Thyroid gland (tissue), 4 donors: Measurements from ENCODE around the gene DNAJC16.

Source experiments
- POLR2A ChIP-seq, 2 donors: fragments of 450-650 bp; IDR thresholded peaks; one replicate each; pipeline ENCODE4 v1.6.1; 2017; ENCODE audit warnings: antibody characterized with exemption in 2 of 2, mild to moderate bottlenecking in 2 of 2, moderate library complexity in 1 of 2
- TF ChIP-seq, protein P1 (sequence below), 6 experiments: fragments of 200-600 bp in 3 of 6; fragments of 450-650 bp in 3 of 6; sonication (generic) in 3 of 6; IDR thresholded peaks; one replicate each; pipeline ENCODE4 v1.5.1; 2016 to 2019; ENCODE audit warnings: antibody characterized with exemption in 6 of 6, mild to moderate bottlenecking in 2 of 6, inconsistent platforms in 1 of 6, moderate library complexity in 1 of 6

DNA sequence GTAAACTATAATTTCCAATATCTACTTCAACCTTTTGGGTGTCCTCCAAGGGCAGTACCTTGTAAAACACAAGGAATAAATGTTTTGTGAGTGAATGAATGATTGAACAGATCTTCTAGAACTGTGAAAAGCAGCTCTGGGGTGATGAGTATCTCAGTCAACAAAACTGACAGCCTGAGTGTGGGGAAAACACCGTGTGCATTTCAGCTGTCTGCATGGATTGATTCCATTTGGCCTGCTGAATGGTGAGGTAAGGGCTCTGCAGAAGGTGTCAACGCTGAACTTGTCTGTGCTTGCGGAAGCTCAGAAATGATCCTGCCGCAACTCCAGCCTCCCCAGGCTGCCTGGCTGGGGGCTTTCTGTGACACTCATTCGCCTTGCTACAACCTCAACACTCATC lies 65.6 kb downstream of the DNAJC16 start:
- TF ChIP-seq, protein P1, sequence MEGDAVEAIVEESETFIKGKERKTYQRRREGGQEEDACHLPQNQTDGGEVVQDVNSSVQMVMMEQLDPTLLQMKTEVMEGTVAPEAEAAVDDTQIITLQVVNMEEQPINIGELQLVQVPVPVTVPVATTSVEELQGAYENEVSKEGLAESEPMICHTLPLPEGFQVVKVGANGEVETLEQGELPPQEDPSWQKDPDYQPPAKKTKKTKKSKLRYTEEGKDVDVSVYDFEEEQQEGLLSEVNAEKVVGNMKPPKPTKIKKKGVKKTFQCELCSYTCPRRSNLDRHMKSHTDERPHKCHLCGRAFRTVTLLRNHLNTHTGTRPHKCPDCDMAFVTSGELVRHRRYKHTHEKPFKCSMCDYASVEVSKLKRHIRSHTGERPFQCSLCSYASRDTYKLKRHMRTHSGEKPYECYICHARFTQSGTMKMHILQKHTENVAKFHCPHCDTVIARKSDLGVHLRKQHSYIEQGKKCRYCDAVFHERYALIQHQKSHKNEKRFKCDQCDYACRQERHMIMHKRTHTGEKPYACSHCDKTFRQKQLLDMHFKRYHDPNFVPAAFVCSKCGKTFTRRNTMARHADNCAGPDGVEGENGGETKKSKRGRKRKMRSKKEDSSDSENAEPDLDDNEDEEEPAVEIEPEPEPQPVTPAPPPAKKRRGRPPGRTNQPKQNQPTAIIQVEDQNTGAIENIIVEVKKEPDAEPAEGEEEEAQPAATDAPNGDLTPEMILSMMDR (IDR thresholded peaks at IDR 0.05) = no peak
- TF ChIP-seq POLR2A (IDR thresholded peaks at IDR 0.05) = no peak
